GM12878 (cell line): Measurements from ENCODE around the gene SSBP4. TPM values are rescaled to one million over a fixed set of nuclear protein-coding genes. Genes with fewer than 3 reads are reported as not detected.

Source experiments
- ATAC-seq: fragments of 200-7000 bp; cut with Tn5 transposase; 3 replicates; pipeline ENCODE4 v1.9.1; 2020; ENCODE audit warnings: mild to moderate bottlenecking, moderate library complexity
- BruUV-seq: library from RNA; stranded (reverse); fragments of 400-500 nt; replicated peaks from 2 replicates; lab custom pipeline; 2021; lab: Mats Ljungman, UMichigan
- CTCF ChIA-PET: fragments of 300-600 bp; sonication (Branson Sonifier 250); formaldehyde crosslinking; extraction: SDS; loops from one replicate; lab custom pipeline; 2021; ENCODE audit warnings: inconsistent platforms; lab: Yijun Ruan, JAX
- POLR2A ChIA-PET: fragments of 350-600 bp; formaldehyde crosslinking; extraction: SDS; loops from one replicate; lab custom pipeline; 2021; ENCODE audit warnings: inconsistent platforms; lab: Charles Lee
- RAD21 ChIA-PET: fragments of 300-600 bp; sonication (Branson Sonifier 250); formaldehyde crosslinking; loops from one replicate; lab custom pipeline; 2023; ENCODE audit warnings: antibody characterized with exemption; ENCODE audit not compliant: unreplicated experiment; lab: Charles Lee
- SMC1A ChIA-PET: fragments of 300-600 bp; sonication (Branson Sonifier 250); formaldehyde crosslinking; loops from one replicate; lab custom pipeline; 2023; ENCODE audit not compliant: unreplicated experiment, uncharacterized antibody; lab: Charles Lee
- DNase-seq: peaks from one replicate; pipeline ENCODE4 v3.0.0-alpha.2; 2011; ENCODE audit warnings: low read depth, low spot score
- FAIRE-seq: peaks from 3 replicates; lab custom pipeline; 2011; peaks lifted over from hg19 to GRCh38; lab: Jason Lieb, UNC
- H2AFZ ChIP-seq: 2 replicates; pipeline ENCODE4 v1.6.0; 2011; ENCODE audit warnings: low read depth, low read length, control low read depth; ENCODE audit not compliant: control insufficient read depth
- H3K27ac ChIP-seq: 2 replicates; pipeline ENCODE4 v1.5.1; 2011; ENCODE audit warnings: control low read depth; ENCODE audit not compliant: control insufficient read depth, insufficient read depth
- H3K27me3 ChIP-seq, 2 experiments: replicated peaks in 1 of 2; 2 replicates each; pipeline versions ENCODE4 v1.6.0 to v1.6.1; 2011; ENCODE audit warnings: low read length in 1 of 2; ENCODE audit not compliant: control insufficient read depth in 2 of 2, insufficient read depth in 2 of 2
- H3K36me3 ChIP-seq, 2 experiments: 2 replicates each; pipeline ENCODE4 v1.5.1; 2011; ENCODE audit warnings: low read length in 1 of 2; ENCODE audit not compliant: control insufficient read depth in 2 of 2, insufficient read depth in 2 of 2
- H3K4me1 ChIP-seq: 2 replicates; pipeline ENCODE4 v1.6.1; 2011; ENCODE audit warnings: mild to moderate bottlenecking, low read length, moderate library complexity, mixed read lengths; ENCODE audit not compliant: control insufficient read depth, insufficient read depth
- H3K4me2 ChIP-seq: 2 replicates; pipeline ENCODE4 v1.6.0; 2011; ENCODE audit warnings: control low read depth; ENCODE audit not compliant: control insufficient read depth, insufficient read depth
- H3K4me3 ChIP-seq: fragments of 200-600 bp; sonication (generic); 2 replicates; pipeline ENCODE4 v1.5.1; 2016
- H3K79me2 ChIP-seq: 2 replicates; pipeline ENCODE4 v1.6.0; 2011; ENCODE audit warnings: low read length; ENCODE audit not compliant: control insufficient read depth, insufficient read depth
- H3K9ac ChIP-seq: 2 replicates; pipeline ENCODE4 v1.8.0; 2011; ENCODE audit warnings: low read length, control low read depth, mixed read lengths; ENCODE audit not compliant: control insufficient read depth, insufficient read depth
- H3K9me3 ChIP-seq: replicated peaks from 3 replicates; pipeline ENCODE4 v1.5.1; 2011; ENCODE audit warnings: mild to moderate bottlenecking, low read length; ENCODE audit not compliant: control insufficient read depth, insufficient read depth
- H4K20me1 ChIP-seq: 2 replicates; pipeline ENCODE4 v1.6.0; 2011; ENCODE audit not compliant: control insufficient read depth, insufficient read depth
- CBFB ChIP-seq: IDR thresholded peaks from 2 replicates; pipeline ENCODE4 v1.6.1; 2016; ENCODE audit warnings: antibody characterized with exemption, low read depth
- CUX1 ChIP-seq: IDR thresholded peaks from 2 replicates; pipeline ENCODE4 v1.6.1; 2012; ENCODE audit warnings: improper control_type of control experiment, low read depth, low read length; ENCODE audit not compliant: insufficient replicate concordance
- EGR1 ChIP-seq, 2 experiments: IDR thresholded peaks; 1 replicate in 1 of 2; 2 replicates in 1 of 2; pipeline ENCODE4 v1.6.1; 2011 to 2012; ENCODE audit warnings: low read depth in 2 of 2, low read length in 2 of 2, borderline replicate concordance in 1 of 2, mild to moderate bottlenecking in 1 of 2, moderate library complexity in 1 of 2
- FOXK2 ChIP-seq: fragments of 450-650 bp; IDR thresholded peaks from 2 replicates; pipeline ENCODE4 v1.6.1; 2017; ENCODE audit warnings: mild to moderate bottlenecking, moderate library complexity
- HCFC1 ChIP-seq: fragments of 150-350 bp; IDR thresholded peaks from 2 replicates; pipeline ENCODE4 v1.6.1; 2014; ENCODE audit warnings: low read length
- MEF2B ChIP-seq: fragments of 450-650 bp; IDR thresholded peaks from 2 replicates; pipeline ENCODE4 v1.6.1; 2018; ENCODE audit warnings: mild to moderate bottlenecking, moderate library complexity; ENCODE audit not compliant: partially characterized antibody, poor library complexity, severe bottlenecking
- NR2C1 ChIP-seq: fragments of 450-650 bp; IDR thresholded peaks from 2 replicates; pipeline ENCODE4 v1.6.1; 2017; ENCODE audit warnings: antibody characterized with exemption, mild to moderate bottlenecking, moderate library complexity
- RELB ChIP-seq: fragments of 450-650 bp; IDR thresholded peaks from 2 replicates; pipeline ENCODE4 v1.6.1; 2017; ENCODE audit warnings: low read depth, mild to moderate bottlenecking, moderate library complexity
- SIX5 ChIP-seq: IDR thresholded peaks from 2 replicates; pipeline ENCODE4 v1.6.1; 2011; ENCODE audit warnings: mild to moderate bottlenecking, low read depth, low read length, moderate library complexity; ENCODE audit not compliant: severe bottlenecking
- SRF ChIP-seq, 2 experiments: IDR thresholded peaks; 2 replicates each; pipeline ENCODE4 v1.6.1; 2011; ENCODE audit warnings: low read depth in 2 of 2, low read length in 2 of 2, mild to moderate bottlenecking in 1 of 2, moderate library complexity in 1 of 2
- TARDBP ChIP-seq: IDR thresholded peaks from 2 replicates; pipeline ENCODE4 v1.6.1; 2016; ENCODE audit warnings: borderline replicate concordance
- TBL1XR1 ChIP-seq: IDR thresholded peaks from 2 replicates; pipeline ENCODE4 v1.6.1; 2012; ENCODE audit warnings: low read depth, low read length, improper control_type of control experiment
- ZNF592 ChIP-seq: fragments of 450-650 bp; IDR thresholded peaks from 2 replicates; pipeline ENCODE4 v1.6.1; 2017; ENCODE audit warnings: mild to moderate bottlenecking, moderate library complexity
- WGBS: methylation state at CpG from one replicate; pipeline ENCODE4 v1.1.6; 2016; ENCODE audit warnings: low lambda C conversion rate; ENCODE audit not compliant: insufficient replicate concordance, insufficient coverage; ENCODE audit errors: missing lambda C conversion rate; 5-methylcytosine and 5-hydroxymethylcytosine counted together
- in situ Hi-C: fragments of 300-500 bp; cut with MboI; formaldehyde crosslinking; loops from 9 replicates; pipeline ENCODE4 v1.14.3; 2018; ENCODE audit warnings: mixed read lengths
- intact Hi-C: fragments of 100-400 bp; cut with micrococcal nuclease; formaldehyde crosslinking; loops from one replicate; pipeline ENCODE4 v1.14.2; 2022; ENCODE audit not compliant: unreplicated experiment
- polyA plus RNA-seq, 11 experiments: library from polyadenylated mRNA; depleted of rRNA in 4 of 11; unstranded in 6 of 11; stranded (reverse) in 5 of 11; fragments of >200 nt; fragmentation: Nextera tagmentation in 4 of 11; fragmentation: Illumina TruSeq in 1 of 11; extraction: Ambion mirVana in 4 of 11; extraction: Trizol in 1 of 11; gene quantifications; 1 replicate in 1 of 11; 2 replicates in 10 of 11; pipeline versions ENCODE4 v1.2.1 to v1.2.3, GENCODE V29; 2011 to 2016; ENCODE audit warnings: inconsistent platforms in 2 of 11, missing spikeins in 2 of 11, low read depth in 1 of 11
- total RNA-seq, 4 experiments: library from RNA; depleted of rRNA in 3 of 4; stranded (reverse); fragments of >200 nt in 3 of 4; fragmentation: Illumina TruSeq in 1 of 4; extraction: Trizol in 1 of 4; gene quantifications; 2 replicates each; pipeline versions ENCODE4 v1.2.1 to v1.2.3, GENCODE V29; 2013 to 2021

The SSBP4 gene
- total and polyA plus RNA-seq, 10 of the 15 experiments (the other 5 are each of a cell fraction or from before 2014, with no cell fraction given) = 0.37 to 150 (median 38.9) TPM

GRCh38 chr19:18468517-18468916 is 49.3 kb downstream of the SSBP4 start:
- Histone ChIP-seq H3K79me2 (no peaks in the 10 kb centered on the region; the same call in none of the 2 replicates), H4K20me1 (peaks cover 5% of the 10 kb centered on the region; the same call in 1 of the 2 replicates), H3K9ac (no peak overlapping the region), H3K9me3 (no peaks in the 10 kb centered on the region), H3K36me3 (peaks cover 5 to 41% of the 10 kb centered on the region in 2 experiments; a peak in 3 of 4 replicates), H3K4me3 (no peak overlapping the region), H3K27me3 (no peaks in the 10 kb centered on the region), H3K4me1 (no peaks in the 10 kb centered on the region), H3K27ac (no peak overlapping the region), H2AFZ (no peak overlapping the region), H3K4me2 (no peak overlapping the region)
- 52% methylated on average over 3 of the region's 3 CpGs for WGBS
- ChIA-PET RAD21 (interaction anchor here (1.3 kb wide), 1 partner anchor 208 kb away, joined by 3 read pairs; no protein-coding TSS in a partner anchor), SMC1A (no interaction called here), CTCF (interaction anchor here (0.6 to 2.5 kb wide), 5 partner anchors 10 to 121 kb away, joined by 3 to 10 read pairs (median 4); no protein-coding TSS in a partner anchor), POLR2A (no interaction called here)
- in situ Hi-C loops (loop anchor here (25.0 kb wide), 1 partner anchor 394 kb away; no protein-coding TSS in a partner anchor), intact Hi-C loops (no loop called here)
- ATAC-seq (no peak), FAIRE-seq (no peak), DNase-seq (no peak)
- BruUV-seq = no TSS peak
- TF ChIP-seq SRF (IDR thresholded peaks at IDR 0.05; ENCODE audit: low read depth in 2 of 2, low read length in 2 of 2) (no peak), FOXK2 (no peak), TARDBP (no peak), TBL1XR1 (no peak), MEF2B (no peak), NR2C1 (no peak), ZNF592 (no peak), SIX5 (no peak), CUX1 (no peak), CBFB (no peak), HCFC1 (no peak), RELB (no peak), EGR1 (IDR thresholded peaks at IDR 0.05; ENCODE audit: borderline replicate concordance in 1 of 2, low read depth in 2 of 2, low read length in 2 of 2) (no peak)
